Measurements from ENCODE around the gene TMEM158. TPM values are rescaled to one million over a fixed set of nuclear protein-coding genes. Genes with fewer than 3 reads are reported as not detected.

TMEM158 gene
- total and polyA plus RNA-seq, 2 donors (not counting 1 experiment from before 2014, with no cell fraction given) = 31.6 to 125 TPM

GRCh38 chr3:45258317-45258716, 32.2 kb upstream of the TMEM158 start:
- Histone ChIP-seq H4K20me1 (ENCODE audit: control insufficient read depth, extremely low read depth, insufficient read depth, low read length) (no peaks in the 10 kb centered on the region), H3K27ac (ENCODE audit: insufficient read depth, low read length) (no peak overlapping the region), H3K36me3 (ENCODE audit: control insufficient read depth, insufficient read depth, low read length) (no peaks in the 10 kb centered on the region), H2AFZ (ENCODE audit: low read length) (no peak overlapping the region), H3K79me2 (ENCODE audit: control insufficient read depth, insufficient read depth, low read length) (no peaks in the 10 kb centered on the region), H3K9ac (ENCODE audit: insufficient read depth, low read length) (no peak overlapping the region), H3K4me2 (ENCODE audit: extremely low read depth, insufficient read depth, low read length) (no peak overlapping the region), H3K4me3 (replicated peaks in 1 of 4; ENCODE audit: control extremely low read depth in 1 of 4, insufficient read depth in 1 of 4, low read depth in 3 of 4, low read length in 4 of 4) (no peak overlapping the region), H3K9me3 (ENCODE audit: control insufficient read depth, insufficient read depth, low read depth, low read length) (no peaks in the 10 kb centered on the region), H3K4me1 (ENCODE audit: control insufficient read depth, extremely low read depth, insufficient read depth, low read length) (no peaks in the 10 kb centered on the region), H3K27me3 (ENCODE audit: control insufficient read depth, insufficient read depth, low read length) (peaks cover 5% of the 10 kb centered on the region)
- no peak for DNase-seq (ENCODE audit: low read depth in 2 of 2)
- TF ChIP-seq, protein P1, sequence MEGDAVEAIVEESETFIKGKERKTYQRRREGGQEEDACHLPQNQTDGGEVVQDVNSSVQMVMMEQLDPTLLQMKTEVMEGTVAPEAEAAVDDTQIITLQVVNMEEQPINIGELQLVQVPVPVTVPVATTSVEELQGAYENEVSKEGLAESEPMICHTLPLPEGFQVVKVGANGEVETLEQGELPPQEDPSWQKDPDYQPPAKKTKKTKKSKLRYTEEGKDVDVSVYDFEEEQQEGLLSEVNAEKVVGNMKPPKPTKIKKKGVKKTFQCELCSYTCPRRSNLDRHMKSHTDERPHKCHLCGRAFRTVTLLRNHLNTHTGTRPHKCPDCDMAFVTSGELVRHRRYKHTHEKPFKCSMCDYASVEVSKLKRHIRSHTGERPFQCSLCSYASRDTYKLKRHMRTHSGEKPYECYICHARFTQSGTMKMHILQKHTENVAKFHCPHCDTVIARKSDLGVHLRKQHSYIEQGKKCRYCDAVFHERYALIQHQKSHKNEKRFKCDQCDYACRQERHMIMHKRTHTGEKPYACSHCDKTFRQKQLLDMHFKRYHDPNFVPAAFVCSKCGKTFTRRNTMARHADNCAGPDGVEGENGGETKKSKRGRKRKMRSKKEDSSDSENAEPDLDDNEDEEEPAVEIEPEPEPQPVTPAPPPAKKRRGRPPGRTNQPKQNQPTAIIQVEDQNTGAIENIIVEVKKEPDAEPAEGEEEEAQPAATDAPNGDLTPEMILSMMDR (conservative IDR thresholded peaks at IDR 0.05 in 1 of 2, IDR thresholded peaks at IDR 0.05 in 1 of 2; ENCODE audit: low read depth in 1 of 2, low read length in 2 of 2) = no peak
- no peak for TF ChIP-seq EZH2 (IDR thresholded peaks at IDR 0.05; ENCODE audit: low read length, missing control alignments)

DNA sequence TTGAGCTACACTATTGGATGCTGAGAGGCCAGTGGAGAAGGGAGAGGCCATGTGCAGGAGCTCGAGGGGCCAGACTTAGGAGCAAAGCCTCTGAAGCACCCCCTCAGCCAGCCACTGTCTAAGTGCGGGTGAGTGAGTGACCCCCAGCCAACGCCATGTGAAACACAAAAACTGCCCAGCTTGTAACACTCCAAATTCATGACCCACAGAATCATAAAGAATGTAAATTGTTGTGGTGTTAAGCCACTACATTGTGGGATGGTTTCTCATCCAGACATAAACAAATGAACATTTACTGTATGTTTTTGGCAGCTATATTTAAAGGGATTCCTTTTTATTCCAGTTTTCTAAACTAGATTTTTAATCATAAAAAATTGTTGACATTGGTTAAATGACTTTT, 27.2 kb upstream of the TMEM158 start:
- Histone ChIP-seq H3K27me3 (ENCODE audit: control insufficient read depth, insufficient read depth, low read length) (no peaks in the 10 kb centered on the region), H3K4me2 (ENCODE audit: extremely low read depth, insufficient read depth, low read length) (no peak overlapping the region), H3K27ac (ENCODE audit: insufficient read depth, low read length) (no peak overlapping the region)

DNA sequence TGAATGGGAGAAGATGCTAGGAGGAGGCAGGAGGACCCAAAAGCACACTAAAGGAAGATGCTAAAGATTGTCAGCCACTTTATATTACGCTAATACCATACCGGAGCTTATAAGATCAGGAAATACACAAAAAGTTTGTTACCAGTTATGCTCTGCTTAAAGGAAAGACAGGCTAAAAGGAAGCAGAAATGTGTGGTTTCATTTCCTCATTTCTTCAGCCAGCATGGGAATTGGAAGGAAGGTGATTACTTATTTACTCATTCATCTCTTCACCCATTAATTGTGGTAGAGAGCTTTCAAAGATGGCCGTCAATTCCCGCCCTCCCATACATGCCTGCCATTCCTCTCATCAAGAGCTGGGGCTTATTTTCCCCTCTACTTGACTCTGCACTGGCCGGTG, 26.7 kb upstream of the TMEM158 start:
- no peak for TF ChIP-seq EZH2 (IDR thresholded peaks at IDR 0.05; ENCODE audit: low read length, missing control alignments)
- TF ChIP-seq, protein P1 (conservative IDR thresholded peaks at IDR 0.05 in 1 of 2, IDR thresholded peaks at IDR 0.05 in 1 of 2; ENCODE audit: low read depth in 1 of 2, low read length in 2 of 2) = no peak
- Histone ChIP-seq H3K27ac (ENCODE audit: insufficient read depth, low read length) (no peak overlapping the region), H2AFZ (ENCODE audit: low read length) (no peak overlapping the region)

More for the DNA sequence above, 27.2 kb upstream of the TMEM158 start:
- DNase-seq (ENCODE audit: low read depth in 2 of 2) = peak; percentile 52 to 70
- H3K79me2 ChIP-seq (ENCODE audit: control insufficient read depth, insufficient read depth, low read length) = no peaks in the 10 kb centered on the region
- H4K20me1 ChIP-seq (ENCODE audit: control insufficient read depth, extremely low read depth, insufficient read depth, low read length) = no peaks in the 10 kb centered on the region
- no peak for TF ChIP-seq EZH2 (IDR thresholded peaks at IDR 0.05; ENCODE audit: low read length, missing control alignments)
- TF ChIP-seq, protein P1 (conservative IDR thresholded peaks at IDR 0.05 in 1 of 2, IDR thresholded peaks at IDR 0.05 in 1 of 2; ENCODE audit: low read depth in 1 of 2, low read length in 2 of 2) = no peak
- H3K36me3 ChIP-seq (ENCODE audit: control insufficient read depth, insufficient read depth, low read length) = no peaks in the 10 kb centered on the region
- no peaks in the 10 kb centered on the region for H3K9me3 ChIP-seq (ENCODE audit: control insufficient read depth, insufficient read depth, low read depth, low read length)
- no peak overlapping the region for H2AFZ ChIP-seq (ENCODE audit: low read length)
- H3K9ac ChIP-seq (ENCODE audit: insufficient read depth, low read length) = no peak overlapping the region
- H3K4me3 ChIP-seq (replicated peaks in 1 of 4; ENCODE audit: control extremely low read depth in 1 of 4, insufficient read depth in 1 of 4, low read depth in 3 of 4, low read length in 4 of 4) = no peak overlapping the region
- no peaks in the 10 kb centered on the region for H3K4me1 ChIP-seq (ENCODE audit: control insufficient read depth, extremely low read depth, insufficient read depth, low read length)

More for the DNA sequence above, 26.7 kb upstream of the TMEM158 start:
- Histone ChIP-seq H3K27me3 (ENCODE audit: control insufficient read depth, insufficient read depth, low read length) (no peaks in the 10 kb centered on the region), H3K9ac (ENCODE audit: insufficient read depth, low read length) (no peak overlapping the region), H3K36me3 (ENCODE audit: control insufficient read depth, insufficient read depth, low read length) (no peaks in the 10 kb centered on the region), H3K4me1 (ENCODE audit: control insufficient read depth, extremely low read depth, insufficient read depth, low read length) (no peaks in the 10 kb centered on the region), H3K79me2 (ENCODE audit: control insufficient read depth, insufficient read depth, low read length) (no peaks in the 10 kb centered on the region), H3K4me2 (ENCODE audit: extremely low read depth, insufficient read depth, low read length) (no peak overlapping the region), H3K9me3 (ENCODE audit: control insufficient read depth, insufficient read depth, low read depth, low read length) (no peaks in the 10 kb centered on the region), H4K20me1 (ENCODE audit: control insufficient read depth, extremely low read depth, insufficient read depth, low read length) (no peaks in the 10 kb centered on the region), H3K4me3 (replicated peaks in 1 of 4; ENCODE audit: control extremely low read depth in 1 of 4, insufficient read depth in 1 of 4, low read depth in 3 of 4, low read length in 4 of 4) (no peak overlapping the region)
- DNase-seq (ENCODE audit: low read depth in 2 of 2) = no peak
